GM18951 (cell line): ENCODE measurements around the gene MVB12A.

Source experiments
- POLR2A ChIP-seq: IDR thresholded peaks from 4 replicates; pipeline ENCODE4 v1.6.1; 2011; ENCODE audit warnings: mild to moderate bottlenecking; ENCODE audit not compliant: insufficient read length, insufficient read depth; ENCODE audit errors: extremely low read depth
- in situ Hi-C: fragments of 300-500 bp; cut with MboI; formaldehyde crosslinking; loops from one replicate; pipeline ENCODE4 v1.12.0; 2022; ENCODE audit warnings: low sequenced_read_pairs, mixed read lengths, inconsistent platforms; ENCODE audit not compliant: unreplicated experiment

The MVB12A gene

GRCh38 chr19:17414097-17414496 is 5.8 kb upstream of the MVB12A start:
- no peak for TF ChIP-seq POLR2A
- in situ Hi-C loops = no loop called here

DNA sequence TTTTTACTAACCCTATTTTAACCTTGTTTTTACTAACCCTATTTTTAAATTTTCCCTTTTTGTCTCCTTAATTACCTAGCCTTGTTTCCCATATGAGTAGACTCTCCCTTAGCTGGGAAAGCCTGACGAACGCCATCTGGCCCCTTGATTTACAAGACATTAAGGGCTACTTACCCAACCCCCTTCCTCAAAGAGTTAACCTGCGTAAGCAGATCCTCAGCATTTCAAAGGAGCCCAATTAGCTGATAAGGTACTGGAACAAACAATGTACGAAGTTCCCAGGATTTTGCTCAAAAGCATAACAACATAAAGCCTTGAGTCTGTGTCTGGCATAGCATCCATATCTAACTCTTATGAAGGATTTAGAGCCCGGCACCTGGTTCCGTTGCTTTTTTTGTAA is 4.7 kb upstream of the MVB12A start:
- in situ Hi-C loops = no loop called here
- TF ChIP-seq POLR2A = no peak

DNA sequence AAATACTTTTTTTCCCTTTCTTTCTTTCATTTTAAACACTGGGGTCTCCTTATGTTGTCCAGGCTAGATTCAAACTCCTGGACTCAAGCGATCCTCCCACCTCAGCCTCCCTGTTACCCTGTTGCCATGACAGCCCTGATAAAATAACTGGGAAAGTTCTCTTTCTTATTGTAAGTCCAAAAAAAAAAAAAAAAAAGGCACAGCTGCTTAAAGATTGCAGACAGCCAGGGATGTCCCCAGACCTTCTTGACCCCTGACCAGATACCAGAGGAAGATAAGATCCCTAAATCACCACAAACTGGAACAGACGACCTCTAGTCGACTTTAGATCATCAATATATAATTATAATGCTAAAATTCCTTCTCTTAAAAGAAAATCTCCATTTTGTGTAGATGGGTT is 1.1 kb upstream of the MVB12A start:
- in situ Hi-C loops = no loop called here
- TF ChIP-seq POLR2A = no peak

DNA sequence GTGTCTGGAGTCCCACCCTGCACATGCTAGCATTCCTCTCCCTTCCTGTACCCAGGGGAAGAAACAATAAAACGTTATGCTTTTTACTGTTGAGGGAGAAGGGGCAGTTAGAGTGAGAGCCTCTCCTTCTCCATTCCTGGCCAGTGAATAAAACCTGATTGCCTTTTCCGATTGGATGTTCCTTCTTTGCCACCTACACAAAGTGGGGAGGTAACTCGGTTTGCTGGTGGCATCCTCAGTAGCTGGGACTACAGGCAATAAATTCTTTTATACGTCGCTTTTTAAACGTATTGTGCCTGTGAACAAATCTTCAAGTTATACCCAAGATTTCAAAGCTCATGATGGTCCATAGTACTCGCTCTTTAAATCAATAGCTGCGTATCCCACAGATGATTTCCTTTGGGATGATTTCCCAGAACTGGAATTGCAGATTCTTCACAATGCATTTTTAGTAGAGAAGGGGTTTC is 660 bp upstream of the MVB12A start:
- in situ Hi-C loops = no loop called here
- TF ChIP-seq POLR2A = no peak

DNA sequence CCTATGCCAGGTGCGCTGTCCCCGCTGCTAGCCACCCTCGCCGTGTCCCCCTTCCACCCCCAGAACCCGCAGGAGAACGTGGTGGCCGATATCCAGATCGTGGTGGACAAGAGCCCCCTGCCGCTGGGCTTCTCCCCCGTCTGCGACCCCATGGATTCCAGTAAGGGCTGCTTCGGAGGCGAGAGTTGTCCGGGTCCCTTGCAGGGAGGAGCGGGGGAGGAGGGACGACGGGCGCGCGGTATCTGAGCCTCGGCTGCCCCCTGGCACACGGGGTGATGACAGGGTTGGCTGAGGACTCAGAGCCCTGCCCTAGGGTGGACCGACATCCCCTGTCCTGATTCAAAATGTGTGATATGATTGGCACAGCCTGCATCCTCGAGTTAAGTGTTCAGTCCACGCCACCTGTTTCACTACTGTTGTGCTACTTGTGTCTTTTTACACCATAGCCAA is 653 bp downstream of the MVB12A start:
- TF ChIP-seq POLR2A = no peak
- in situ Hi-C loops = no loop called here

GRCh38 chr19:17421942-17422341 is 2.1 kb downstream of the MVB12A start:
- no peak for TF ChIP-seq POLR2A
- in situ Hi-C loops = no loop called here

- in situ Hi-C loops = no loop called here
- TF ChIP-seq POLR2A = no peak
These were observed 3.8 kb downstream of the MVB12A start for GRCh38 chr19:17423429-17424208.

- in situ Hi-C loops = no loop called here
- no peak for TF ChIP-seq POLR2A
These were observed 5.0 kb downstream of the MVB12A start for GRCh38 chr19:17424743-17425365.

GRCh38 chr19:17429641-17430113 is 9.8 kb downstream of the MVB12A start:
- TF ChIP-seq POLR2A = no peak
- in situ Hi-C loops = no loop called here

DNA sequence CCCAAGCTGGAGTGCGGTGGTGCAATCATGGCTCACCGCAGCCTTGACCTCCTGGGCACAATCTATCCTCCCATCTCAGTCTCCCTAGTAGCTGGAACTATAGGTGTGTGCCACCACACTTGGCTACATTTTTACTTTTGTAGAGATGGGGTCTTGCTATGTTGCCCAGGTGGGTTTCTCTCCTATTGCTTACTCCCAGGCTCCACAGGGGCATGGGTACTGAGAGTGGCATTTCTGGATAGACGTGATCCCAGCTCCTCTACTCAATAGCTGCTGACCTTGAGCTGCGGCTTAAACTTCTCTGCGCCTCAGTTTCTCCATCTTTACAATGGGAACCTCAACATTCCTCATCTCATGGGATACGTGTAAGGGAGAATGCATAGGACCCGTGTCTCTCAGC is 11.6 kb downstream of the MVB12A start:
- TF ChIP-seq POLR2A = no peak
- in situ Hi-C loops = no loop called here

GRCh38 chr19:17435218-17435617 is 15.4 kb downstream of the MVB12A start:
- in situ Hi-C loops = no loop called here

DNA sequence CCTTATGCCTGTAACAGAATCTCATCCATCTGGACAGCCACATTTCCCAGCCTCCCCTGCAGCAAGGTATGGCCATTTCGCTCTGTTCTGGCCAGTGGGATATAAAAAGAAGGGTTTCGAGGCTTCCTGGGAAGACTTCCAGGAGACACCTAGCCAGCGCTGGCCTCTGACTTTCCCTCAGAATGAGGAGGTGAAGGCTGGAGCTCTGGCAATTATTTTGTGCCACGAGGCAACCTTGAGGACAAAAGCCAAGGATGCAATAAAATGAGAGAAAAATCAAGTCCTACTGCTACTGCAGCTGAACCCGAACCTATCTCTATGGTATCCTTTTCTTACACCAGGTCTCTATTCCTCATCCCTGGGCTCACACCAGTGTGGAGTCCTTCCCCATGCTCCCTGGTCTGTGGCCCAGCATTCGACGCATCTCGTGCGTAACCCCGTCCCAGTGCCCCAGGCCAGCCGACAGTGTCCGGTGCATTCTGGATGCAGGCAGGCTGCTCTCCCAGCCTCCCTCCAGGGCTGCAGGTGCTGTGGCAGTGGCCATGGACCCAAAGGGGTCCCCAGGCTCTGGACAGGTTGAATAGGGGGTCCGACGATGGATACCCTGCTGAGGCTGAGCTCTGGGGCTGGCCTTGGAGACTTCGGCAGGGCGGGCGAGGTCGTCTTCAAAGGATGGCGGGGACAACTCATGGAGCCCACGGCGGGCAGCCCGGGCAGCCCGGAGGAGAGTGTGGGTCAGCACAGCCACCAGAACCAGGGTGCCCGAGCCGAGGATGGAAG is 16.4 kb downstream of the MVB12A start:
- TF ChIP-seq POLR2A = no peak

More at GRCh38 chr19:17435218-17435617, 15.4 kb downstream of the MVB12A start:
- TF ChIP-seq POLR2A = no peak

GRCh38 chr19:17436874-17437267 is 17.0 kb downstream of the MVB12A start:
- TF ChIP-seq POLR2A = no peak
- in situ Hi-C loops = no loop called here

More for the DNA sequence above, 16.4 kb downstream of the MVB12A start:
- in situ Hi-C loops = no loop called here
